Stimulated activated CD8-positive, alpha-beta memory T cell treated with anti-CD3 and anti-CD28 coated beads, Interleukin-15, amount 100 ng/mL, for 24 hours (primary cell): Measurements from ENCODE around the gene FAS.
A peak's percentile ranks its signal among the peaks of the same experiment; 100 is the strongest.
"Not testable (repeated sequence)": the region's sequence is repeated elsewhere in the genome, so short reads cannot be mapped to it uniquely, and the experiment has no call there.

Experiments
- DNase-seq: peaks from one replicate; pipeline ENCODE4 v3.0.0-alpha.2; 2020; ENCODE audit warnings: low read depth

The FAS gene

GRCh38 chr10:88992921-88993524 is 2.4 kb downstream of the FAS start:
- no peak for DNase-seq

- DNase-seq, result no peak
Measured at GRCh38 chr10:88994019-88994418, 3.4 kb downstream of the FAS start.

DNA sequence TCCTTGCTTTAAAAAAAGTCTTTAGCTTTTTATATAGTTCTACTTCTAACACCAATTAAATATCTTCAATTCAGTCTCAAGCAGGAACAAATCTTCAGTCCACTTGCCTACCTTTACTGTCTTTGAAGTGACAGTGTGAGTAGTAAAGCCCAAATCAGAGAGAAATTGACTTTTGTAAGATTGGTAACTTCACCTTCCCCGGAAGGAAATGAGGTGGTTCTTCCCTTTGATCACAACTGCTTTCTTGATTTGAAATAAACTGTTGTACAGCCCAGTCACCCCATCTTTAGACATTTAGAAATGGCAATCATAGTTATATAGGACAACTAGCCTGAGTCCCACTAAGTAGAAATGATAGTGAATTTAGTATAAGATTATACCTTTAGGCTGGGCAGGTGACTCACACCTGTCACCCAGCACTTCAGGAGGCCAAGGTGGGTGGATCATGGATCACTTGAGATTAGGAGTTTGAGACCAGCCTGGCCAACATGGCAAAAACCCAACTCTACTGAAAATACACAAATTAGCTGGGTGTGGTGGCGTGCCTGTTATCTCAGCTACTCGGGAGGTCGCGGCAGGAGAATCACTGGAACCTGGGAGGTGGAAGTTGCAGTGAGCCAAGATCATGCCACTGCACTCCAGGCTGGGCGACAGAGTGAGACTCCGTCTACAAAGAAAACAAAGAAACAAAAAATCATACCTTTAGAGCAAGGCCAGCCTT is 4.7 kb downstream of the FAS start:
- no peak for DNase-seq

- no peak for DNase-seq
Measured at GRCh38 chr10:88996927-88997326, 6.3 kb downstream of the FAS start.

- DNase-seq, result no peak
Measured at GRCh38 chr10:88999625-89000024, 9.0 kb downstream of the FAS start.

- no peak for DNase-seq
Measured at GRCh38 chr10:89001024-89001728, 10.6 kb downstream of the FAS start.

DNA sequence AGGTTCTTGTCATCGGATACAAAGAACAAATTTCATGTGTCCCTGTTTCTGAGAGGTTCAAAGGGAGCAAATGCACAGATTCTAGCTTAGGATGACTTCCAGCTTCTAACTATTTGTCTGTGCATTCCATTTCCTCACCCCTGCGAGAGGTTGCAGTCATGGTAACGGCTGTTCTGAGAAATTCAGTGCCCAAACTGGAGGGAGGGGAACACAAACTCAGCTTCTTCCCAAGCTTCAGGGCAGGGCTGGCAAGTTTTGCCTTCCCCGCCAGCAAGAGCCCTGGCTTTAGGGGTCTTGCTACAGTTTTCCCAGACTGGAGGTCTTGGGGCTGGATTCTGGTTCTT is 11.1 kb downstream of the FAS start:
- DNase-seq, result no peak

GRCh38 chr10:89002226-89002978 is 11.8 kb downstream of the FAS start:
- DNase-seq, result no peak

GRCh38 chr10:89003344-89003743 is 12.7 kb downstream of the FAS start:
- no peak for DNase-seq

DNA sequence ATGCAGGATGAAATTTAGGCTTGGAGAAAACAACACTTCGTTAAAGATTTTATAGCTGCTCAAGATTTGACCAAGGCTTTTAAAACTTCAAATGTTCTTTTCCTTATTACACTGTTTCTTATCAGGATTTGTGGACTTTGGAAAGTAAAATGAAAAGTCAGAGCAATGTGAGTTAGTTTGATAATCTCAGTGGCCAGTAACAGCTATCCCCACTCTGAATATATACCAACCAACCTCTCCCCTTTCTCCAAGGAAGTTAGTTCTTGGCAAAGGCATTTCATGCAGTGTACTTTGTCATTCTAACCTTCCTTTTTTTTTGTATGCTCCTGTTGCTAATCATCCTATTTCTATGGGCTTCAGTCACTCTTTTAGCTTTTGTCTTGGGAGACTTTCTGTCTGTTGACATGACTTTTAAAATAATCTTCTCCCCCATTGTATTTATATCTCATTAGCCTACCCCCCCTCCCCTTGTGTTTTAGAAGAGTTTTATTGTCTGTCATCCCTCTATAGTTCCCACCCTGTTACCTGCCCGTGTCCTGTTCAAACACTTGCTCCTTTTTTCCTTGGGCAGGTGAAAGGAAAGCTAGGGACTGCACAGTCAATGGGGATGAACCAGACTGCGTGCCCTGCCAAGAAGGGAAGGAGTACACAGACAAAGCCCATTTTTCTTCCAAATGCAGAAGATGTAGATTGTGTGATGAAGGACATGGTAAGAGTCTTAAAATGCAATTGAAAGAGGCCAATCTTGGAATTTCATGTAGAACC is 16.7 kb downstream of the FAS start:
- no peak for DNase-seq

DNA sequence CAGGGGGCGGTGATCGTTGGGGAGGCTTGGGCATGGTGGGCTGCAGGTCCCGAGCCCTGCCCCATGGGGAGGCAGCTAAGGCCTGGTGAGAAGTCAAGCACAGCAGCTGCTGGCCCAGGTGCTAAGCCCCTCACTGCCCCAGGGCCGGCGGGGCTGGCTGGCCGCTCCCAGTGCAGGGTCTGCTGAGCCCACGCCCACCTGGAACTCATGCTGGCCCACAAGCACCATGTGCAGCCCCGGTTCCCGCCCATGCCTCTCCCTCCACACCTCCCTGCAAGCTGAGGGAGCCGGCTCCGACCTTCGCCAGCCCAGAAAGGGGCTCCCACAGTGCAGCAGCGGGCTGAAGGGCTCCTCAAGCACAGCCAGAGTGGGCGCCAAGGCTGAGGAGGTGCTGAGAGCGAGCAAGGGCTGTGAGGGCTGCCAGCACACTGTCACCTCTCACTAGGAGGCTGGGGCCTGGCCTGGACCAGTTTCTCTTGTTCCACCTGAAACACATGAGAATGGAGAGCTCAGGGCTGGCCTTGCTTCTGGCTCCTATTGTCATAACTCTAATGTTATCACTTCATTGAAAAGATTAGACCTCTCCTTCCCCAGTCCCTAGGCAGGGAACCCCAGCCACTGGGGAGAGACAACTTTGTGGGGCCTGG is 28.2 kb downstream of the FAS start:
- DNase-seq, result not testable (repeated sequence)

DNA sequence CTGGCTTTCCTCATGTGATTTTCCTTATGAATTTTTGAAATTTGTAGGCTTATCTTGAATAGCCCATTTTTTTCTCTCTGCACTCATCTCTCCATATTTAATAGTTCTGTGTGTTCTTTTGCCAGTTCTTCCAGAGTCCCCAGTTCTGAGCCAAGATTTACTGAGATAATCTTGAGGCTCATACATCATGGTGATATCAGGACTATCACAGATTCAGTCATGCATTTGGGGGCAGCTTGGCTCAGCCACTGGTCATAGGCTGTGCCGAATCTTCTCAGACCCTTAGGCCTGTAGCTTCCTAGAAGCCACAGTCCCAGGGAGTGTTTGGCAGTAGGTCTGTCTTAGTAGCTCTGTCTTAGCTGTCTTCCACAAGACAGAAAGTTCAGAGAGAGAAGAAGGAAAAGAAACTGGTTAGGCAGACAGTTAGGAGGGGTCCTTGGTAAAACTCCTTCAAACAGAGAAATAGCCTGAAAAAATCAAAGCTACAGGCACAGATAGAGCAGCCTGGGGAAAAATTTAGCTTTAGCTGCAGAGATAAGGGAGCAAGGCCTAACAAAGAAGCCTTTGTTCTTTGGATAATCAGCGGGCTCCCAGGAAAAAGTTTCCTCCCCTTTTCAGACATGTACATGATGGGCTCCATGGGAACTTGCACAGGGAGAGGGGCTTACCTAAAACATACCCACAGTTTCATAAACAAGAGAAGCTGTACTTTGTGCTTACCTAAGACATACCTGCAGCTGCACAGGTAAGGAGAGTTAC is 29.1 kb downstream of the FAS start:
- DNase-seq, result no peak

DNA sequence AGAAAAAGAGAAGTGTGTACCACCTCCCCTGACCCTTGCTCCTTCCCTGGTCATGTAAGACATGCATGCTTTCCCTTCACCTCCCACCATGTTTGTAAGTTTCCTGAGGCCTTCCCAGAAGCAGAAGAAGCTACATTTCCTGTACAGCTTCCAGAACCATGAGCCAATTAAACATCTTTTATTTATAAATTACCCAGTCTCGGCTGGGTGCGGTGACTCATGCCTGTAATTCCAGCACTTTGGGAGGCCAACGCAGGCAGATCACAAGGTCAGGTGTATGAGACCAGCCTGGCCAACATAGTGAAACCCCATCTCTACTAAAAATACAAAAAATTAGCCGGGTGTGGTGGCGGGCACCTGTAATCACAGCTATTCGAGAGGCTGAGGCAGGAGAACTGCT is 30.9 kb downstream of the FAS start:
- not testable (repeated sequence) for DNase-seq

- no peak for DNase-seq
Measured at GRCh38 chr10:89022734-89023133, 32.1 kb downstream of the FAS start.

DNA sequence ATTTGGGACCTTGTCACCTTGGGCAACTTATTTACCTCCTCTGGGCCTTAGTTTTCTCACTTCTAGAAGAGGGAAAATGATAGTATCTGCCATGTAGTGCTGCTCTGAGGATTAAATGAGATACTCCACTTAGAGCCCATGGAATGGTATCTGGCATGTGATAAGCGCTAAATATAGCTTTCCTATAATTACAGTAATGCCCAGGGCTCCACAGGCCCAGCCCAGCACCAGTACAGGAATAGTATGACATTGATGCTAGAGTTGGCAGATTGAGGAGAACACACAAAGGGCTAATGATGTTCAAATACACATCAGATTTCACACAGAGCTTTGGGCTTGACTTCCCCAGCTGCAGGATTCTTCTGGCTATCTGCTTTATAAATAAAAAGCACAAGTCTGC is 34.9 kb downstream of the FAS start:
- DNase-seq, result no peak

- DNase-seq, result no peak
Measured at GRCh38 chr10:89029181-89029580, 38.6 kb downstream of the FAS start.

GRCh38 chr10:89029785-89030437 is 39.3 kb downstream of the FAS start:
- peak; percentile 40 for DNase-seq

DNA sequence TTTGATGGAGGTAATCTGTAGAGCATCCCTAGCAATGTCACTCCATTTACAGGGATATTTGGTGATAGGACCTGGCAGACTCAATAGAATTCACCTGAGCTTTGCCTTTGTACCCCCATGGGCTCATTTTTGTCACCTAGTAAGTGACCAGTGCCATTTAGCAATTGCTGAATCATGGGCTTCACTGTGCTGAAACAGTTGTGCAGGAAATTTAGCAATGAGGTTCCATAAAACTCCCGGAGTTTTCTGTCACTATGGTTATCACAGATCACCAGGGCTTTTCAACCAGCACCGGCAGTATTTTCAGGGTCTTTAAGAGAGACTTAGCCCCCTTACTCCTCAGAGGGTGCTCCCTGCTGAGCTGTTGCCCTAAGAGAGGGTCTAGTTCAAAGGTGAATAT is 40.2 kb downstream of the FAS start:
- no peak for DNase-seq

DNA sequence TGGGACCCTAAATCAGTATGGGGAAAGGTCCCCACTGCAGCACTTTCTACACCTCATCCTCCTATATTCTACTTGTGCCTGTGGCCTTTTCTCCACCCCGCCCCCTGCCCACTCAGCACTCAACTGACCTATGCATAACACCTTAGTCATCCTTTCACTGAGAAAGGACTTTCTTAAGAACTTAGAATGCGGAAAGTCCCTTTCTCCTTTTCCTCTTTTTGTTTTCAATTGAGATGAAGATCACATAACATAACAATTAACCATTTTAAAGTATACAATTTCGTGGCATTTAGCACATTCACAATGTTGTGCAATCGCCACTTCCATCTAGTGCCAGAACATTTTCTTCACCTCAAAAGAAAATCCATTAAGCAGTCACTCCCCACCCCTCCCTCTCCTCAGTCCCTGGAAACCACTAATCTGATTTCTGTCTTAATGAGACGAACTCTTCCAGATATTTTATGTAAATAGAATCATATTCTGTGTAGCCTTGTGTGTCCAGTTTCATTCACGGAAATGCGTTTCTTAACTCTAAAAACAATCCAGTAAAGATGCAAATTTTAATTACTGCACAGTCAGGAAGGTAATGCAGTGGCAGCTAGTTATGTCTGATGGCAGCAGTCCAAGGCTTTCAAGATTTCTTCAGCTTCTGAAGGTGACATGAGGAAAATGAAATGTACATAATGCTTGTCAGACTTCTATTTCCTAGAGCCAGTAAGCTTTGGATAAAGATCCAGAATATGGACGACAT is 41.7 kb downstream of the FAS start:
- peak; percentile 27 for DNase-seq
